Lower leg skin (tissue), 4 donors: ENCODE measurements around the gene GRIN2A. TPM values are rescaled to one million over a fixed set of nuclear protein-coding genes. Genes with fewer than 3 reads are reported as not detected.
A peak's percentile ranks its signal among the peaks of the same experiment; 100 is the strongest.

Source experiments
- DNase-seq, 2 donors: peaks; one replicate each; pipeline ENCODE4 v3.0.0-alpha.2; 2019; ENCODE audit warnings: low spot score in 2 of 2
- H3K4me3 ChIP-seq: fragments of 200-600 bp; sonication (generic); 2 replicates; pipeline ENCODE4 v1.5.1; 2017; ENCODE audit warnings: mild to moderate bottlenecking, low read depth; ENCODE audit not compliant: poor library complexity, severe bottlenecking
- POLR2A ChIP-seq, 2 donors: fragments of 450-650 bp; IDR thresholded peaks; one replicate each; pipeline ENCODE4 v1.6.1; 2016 to 2017; ENCODE audit warnings: antibody characterized with exemption in 2 of 2, mild to moderate bottlenecking in 1 of 2, moderate library complexity in 1 of 2
- WGBS, 2 donors: methylation state at CpG; one replicate each; pipeline ENCODE4 v1.1.5; 2018; 5-methylcytosine and 5-hydroxymethylcytosine counted together
- intact Hi-C: fragments of 100-400 bp; cut with DNase I; formaldehyde crosslinking; loops from one replicate; pipeline ENCODE4 v1.15.0; 2023; ENCODE audit warnings: low total_unique reads
- total RNA-seq, 4 donors: library from RNA; depleted of rRNA; stranded (reverse); fragments of >200 nt; gene quantifications; one replicate each; pipeline ENCODE4 v1.1.0, GENCODE V29; 2016
- TF ChIP-seq, protein P1 (sequence below), 3 donors: fragments of 450-650 bp; IDR thresholded peaks; one replicate each; pipeline ENCODE4 v1.5.1; 2016; ENCODE audit warnings: antibody characterized with exemption in 3 of 3, mild to moderate bottlenecking in 3 of 3, moderate library complexity in 2 of 3

The GRIN2A gene
- total RNA-seq, 4 donors from 2014 or later: 0.30 to 1.7 (median 0.73) TPM

DNA sequence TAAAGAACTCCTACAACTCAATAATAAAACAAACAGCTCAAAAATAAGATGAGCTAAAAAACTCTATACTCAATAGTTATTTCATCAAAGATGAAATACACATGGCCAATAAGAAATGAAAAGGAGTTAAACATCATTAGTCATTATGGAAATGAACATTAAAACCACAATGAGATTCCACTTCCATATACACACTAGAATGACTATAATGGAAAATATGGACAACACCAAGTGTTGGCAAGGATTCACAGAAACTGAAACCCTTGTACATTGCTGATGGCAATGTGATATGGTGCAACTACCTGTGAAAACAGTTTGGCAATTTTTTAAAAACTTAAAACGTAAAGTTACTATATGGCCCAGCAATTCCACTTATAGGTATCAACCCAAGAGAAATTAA is 91.4 kb downstream of the GRIN2A start:
- no peak overlapping the region for H3K4me3 ChIP-seq
- TF ChIP-seq, protein P1, sequence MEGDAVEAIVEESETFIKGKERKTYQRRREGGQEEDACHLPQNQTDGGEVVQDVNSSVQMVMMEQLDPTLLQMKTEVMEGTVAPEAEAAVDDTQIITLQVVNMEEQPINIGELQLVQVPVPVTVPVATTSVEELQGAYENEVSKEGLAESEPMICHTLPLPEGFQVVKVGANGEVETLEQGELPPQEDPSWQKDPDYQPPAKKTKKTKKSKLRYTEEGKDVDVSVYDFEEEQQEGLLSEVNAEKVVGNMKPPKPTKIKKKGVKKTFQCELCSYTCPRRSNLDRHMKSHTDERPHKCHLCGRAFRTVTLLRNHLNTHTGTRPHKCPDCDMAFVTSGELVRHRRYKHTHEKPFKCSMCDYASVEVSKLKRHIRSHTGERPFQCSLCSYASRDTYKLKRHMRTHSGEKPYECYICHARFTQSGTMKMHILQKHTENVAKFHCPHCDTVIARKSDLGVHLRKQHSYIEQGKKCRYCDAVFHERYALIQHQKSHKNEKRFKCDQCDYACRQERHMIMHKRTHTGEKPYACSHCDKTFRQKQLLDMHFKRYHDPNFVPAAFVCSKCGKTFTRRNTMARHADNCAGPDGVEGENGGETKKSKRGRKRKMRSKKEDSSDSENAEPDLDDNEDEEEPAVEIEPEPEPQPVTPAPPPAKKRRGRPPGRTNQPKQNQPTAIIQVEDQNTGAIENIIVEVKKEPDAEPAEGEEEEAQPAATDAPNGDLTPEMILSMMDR (IDR thresholded peaks at IDR 0.05): no peak
- no peak for TF ChIP-seq POLR2A (IDR thresholded peaks at IDR 0.05)
- 73 to 81% methylated on average over 1 of the region's 1 CpG for WGBS, 2 donors
- DNase-seq: no peak
- intact Hi-C loops: no loop called here

- no peak overlapping the region for H3K4me3 ChIP-seq
- whole genome bisulfite sequencing, 2 donors: 44 to 50% methylated on average over 7 of the region's 7 CpGs
Observed at GRCh38 chr16:10088380-10088793, 93.8 kb downstream of the GRIN2A start.

DNA sequence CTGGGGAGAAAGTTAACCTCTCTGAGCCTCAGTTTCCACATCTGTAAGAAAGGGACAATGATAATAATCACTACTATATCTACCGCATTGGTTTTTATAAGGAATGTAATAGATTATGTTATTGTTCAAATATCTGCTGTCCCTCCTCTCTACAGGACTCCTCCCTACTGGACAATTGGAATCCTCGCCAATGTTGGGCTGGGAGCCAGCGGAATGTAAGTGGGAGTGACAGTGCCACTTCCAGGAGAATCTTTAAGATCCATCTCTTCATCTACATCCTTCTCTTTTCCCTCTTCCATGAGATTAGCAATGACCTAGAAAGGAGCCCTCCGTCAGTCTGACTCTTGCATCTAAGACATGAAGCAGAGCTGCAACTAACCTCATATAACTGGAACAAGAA is 95.1 kb downstream of the GRIN2A start:
- DNase-seq: peak in 1 of 2 donors; percentile 77
- H3K4me3 ChIP-seq: no peak overlapping the region
- 84 to 88% methylated on average over 4 of the region's 4 CpGs for WGBS, 2 donors
- intact Hi-C loops: no loop called here
- TF ChIP-seq, protein P1 (IDR thresholded peaks at IDR 0.05): no peak
- TF ChIP-seq POLR2A (IDR thresholded peaks at IDR 0.05): no peak

More at GRCh38 chr16:10088380-10088793, 93.8 kb downstream of the GRIN2A start:
- peak in 1 of 2 donors; percentile 72 for DNase-seq
- intact Hi-C loops: no loop called here
- TF ChIP-seq, protein P1 (IDR thresholded peaks at IDR 0.05): no peak
- TF ChIP-seq POLR2A (IDR thresholded peaks at IDR 0.05): no peak

GRCh38 chr16:10086620-10087019 is 95.6 kb downstream of the GRIN2A start:
- DNase-seq: peak in 1 of 2 donors; percentile 36
- intact Hi-C loops: no loop called here
- H3K4me3 ChIP-seq: no peak overlapping the region
- TF ChIP-seq, protein P1 (IDR thresholded peaks at IDR 0.05): no peak
- no peak for TF ChIP-seq POLR2A (IDR thresholded peaks at IDR 0.05)
- 42 to 71% methylated on average over 2 to 3 of the region's 3 CpGs for WGBS, 2 donors

DNA sequence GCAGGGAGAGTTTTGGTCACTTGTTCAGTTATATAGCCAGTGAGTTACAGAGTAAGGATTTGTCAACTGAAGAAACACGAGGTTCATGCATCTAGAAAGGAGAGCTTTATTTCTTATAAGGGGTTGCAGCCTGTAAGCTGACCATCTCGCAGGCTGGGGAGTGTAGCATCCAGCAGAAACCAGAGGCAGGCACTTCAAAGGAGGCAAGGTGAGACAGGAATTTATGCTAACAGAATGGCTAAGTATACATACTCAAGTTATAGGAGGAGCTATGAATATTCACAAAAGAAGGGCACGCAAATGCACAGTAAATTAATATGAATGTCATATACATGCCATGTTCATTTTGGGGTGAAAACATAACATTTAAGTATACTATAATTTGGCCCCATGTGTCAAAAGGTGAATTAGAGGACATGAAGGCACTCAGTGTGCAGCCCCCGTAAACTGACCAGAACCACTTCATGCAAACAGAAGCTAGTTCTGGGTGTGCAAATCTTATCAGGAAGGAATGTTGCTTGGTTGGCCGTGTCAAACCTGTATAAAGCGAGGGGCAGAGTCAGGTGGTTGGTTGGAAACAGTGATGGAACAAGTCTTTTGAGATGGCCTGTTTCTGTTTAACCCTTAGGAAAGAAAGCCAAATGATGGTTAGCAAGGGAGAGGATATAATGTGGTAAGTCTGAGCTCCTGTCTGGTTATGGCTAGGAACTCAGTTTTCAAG is 97.0 kb downstream of the GRIN2A start:
- DNase-seq: no peak
- TF ChIP-seq, protein P1 (IDR thresholded peaks at IDR 0.05): no peak
- no peak for TF ChIP-seq POLR2A (IDR thresholded peaks at IDR 0.05)
- intact Hi-C loops: no loop called here
- H3K4me3 ChIP-seq: no peak overlapping the region
- WGBS, 2 donors: 80 to 82% methylated on average over 6 of the region's 6 CpGs
